NCI-H2227 (cell line): ENCODE results near the gene TMEM140.

Experiments used
- DNase-seq: peaks from one replicate; lab custom pipeline; 2025; ENCODE audit not compliant: unreplicated experiment; lab: John Stamatoyannopoulos, UW

Gene TMEM140

DNA sequence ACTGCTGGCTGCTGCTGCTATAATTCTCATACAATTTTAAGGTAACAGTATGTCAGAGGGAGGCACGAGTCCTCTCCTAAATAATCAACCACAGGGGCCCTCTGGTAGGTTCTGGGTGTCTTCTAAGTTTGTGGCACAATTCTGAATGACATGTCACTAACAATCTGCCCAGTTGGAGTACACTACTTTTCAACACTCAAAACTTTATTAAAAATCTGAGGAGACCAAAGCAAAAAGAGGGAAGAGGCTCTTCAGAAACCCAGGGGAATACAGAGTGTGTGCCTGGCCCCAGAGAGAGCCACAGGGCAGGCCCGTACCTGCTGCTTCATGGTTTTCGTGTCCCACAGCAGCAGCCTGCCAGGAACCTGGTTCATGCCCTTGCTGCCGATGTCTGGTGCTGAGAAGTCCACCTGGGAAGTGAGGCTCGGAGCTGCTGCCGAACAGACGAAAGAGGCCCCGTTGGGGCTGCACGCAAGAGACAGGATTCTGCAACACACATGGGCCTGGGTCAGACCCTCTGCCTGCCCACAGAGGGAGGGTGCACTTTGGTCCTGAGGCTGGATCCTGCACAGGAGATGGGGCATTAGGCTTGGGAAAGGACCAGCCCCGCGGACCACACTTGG is 45.2 kb downstream of the TMEM140 start:
- no peak for DNase-seq

DNA sequence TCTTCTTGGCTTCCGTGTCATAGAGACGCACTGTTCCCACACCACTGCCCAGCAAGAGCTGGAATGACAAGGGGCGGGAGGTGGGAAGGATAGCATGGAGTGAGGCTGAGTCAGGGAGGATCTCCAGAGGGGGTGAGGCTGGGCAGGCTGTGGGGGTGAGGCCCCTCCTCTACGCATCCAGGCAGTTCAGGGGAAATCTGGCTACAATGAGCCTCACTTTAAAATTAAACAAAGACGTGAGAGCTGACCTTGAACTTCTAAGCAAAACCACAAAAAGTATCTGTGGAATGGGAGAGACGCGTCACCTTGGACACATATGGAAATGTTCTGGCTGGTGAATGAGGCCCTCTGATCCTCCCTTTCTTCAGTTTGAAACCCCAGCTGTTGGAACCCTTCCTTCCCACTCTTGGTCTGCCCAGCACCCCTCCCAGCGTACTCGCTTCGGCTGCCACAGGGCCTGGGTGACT is 45.8 kb downstream of the TMEM140 start:
- no peak for DNase-seq

DNA sequence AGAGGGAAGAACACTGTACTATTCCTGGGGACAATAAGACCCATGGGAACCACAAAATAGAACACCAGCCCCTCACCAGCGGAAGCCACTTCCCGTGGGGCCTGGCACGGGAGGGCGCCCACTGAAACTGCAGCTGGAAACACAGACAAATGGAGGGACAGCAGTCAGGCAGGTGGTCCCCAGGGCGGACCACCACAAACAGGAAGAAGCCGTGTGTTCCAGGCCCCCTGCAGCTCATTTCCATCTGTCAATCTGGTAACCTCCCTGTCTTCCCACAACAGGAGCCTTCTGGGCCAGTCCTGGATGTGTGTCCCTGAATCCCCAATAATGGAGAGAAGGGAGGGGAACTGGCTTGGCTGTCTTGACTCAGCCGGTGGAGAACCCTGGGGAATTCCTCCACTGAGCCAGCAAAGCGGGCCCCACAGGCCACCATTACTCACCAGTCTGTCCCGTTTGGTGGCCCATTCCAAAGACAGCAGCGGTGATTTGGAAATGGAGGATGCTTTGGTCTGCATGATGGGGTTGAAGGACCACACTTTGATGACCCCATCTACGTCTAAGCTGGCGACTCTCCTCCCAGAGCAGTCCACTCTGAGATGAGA is 46.7 kb downstream of the TMEM140 start:
- DNase-seq = no peak

DNA sequence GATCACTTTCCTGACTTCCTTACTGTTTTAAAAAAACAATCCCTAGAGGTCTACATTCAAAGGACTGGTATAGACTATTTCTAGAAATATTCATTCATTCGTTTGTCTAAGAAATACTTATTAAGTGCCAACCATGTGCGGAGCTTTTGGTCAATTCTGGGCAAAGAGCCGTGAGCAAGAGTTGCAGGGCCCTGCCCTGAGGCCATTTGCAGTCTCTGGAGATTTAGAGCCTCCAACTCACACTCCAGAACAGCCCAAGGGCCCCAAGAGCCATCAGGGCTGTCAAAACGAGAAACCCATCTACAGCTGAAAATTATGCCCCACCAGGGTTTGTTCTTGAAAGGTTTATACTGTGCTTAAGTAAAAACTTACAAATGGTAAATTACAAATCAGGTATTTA is 47.3 kb downstream of the TMEM140 start:
- DNase-seq = no peak

DNA sequence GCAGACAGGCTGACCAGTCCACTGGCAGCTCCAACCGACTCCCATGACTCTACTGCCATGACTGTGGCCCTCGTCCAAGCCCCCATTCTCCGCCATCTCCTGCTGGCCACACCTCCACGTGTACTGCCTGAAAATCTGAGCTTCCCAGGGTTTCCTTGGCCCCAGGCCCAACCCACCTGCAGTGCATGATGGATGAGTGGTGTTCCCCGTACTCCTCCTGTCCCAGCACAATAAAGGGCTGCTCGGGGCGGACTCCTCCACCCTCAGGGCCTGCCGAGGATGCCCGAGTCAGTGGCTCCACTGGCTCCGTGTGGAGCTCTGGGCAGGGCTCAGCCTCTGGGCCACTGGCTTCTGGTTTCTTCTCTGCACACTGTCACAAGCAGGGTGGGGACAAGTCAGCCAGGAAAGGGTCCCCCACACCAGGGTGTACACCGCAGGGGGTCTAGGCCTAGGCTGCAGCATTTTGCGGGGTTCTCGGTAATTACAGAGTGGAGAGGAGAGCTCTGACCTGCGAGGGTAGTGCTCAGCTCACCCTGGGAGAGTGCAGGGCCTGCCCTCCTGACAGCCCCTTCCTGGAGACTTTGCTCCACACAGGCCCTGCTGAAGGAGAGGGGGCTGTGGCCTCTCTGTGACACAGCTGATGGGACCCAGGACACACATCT is 48.2 kb downstream of the TMEM140 start:
- no peak for DNase-seq

DNA sequence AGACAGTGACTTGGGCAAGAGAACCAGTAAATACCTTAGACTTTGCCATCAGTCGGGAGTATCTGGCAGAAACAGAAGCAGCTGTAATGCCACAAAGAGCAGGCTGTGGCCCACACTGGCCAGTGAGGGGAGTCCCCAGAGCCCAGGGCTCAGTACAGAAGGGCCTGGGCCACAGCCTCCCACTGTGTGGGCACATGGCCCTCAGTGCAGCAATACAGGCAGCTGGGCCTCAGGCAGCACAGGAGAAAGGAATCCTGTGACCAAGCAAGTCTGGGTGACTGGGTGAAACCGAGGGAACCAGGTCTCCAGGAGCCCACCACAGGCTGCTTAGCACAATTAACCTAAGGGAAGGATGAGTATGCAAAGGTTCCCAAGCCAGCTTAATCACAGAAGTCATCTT is 49.5 kb downstream of the TMEM140 start:
- no peak for DNase-seq

DNA sequence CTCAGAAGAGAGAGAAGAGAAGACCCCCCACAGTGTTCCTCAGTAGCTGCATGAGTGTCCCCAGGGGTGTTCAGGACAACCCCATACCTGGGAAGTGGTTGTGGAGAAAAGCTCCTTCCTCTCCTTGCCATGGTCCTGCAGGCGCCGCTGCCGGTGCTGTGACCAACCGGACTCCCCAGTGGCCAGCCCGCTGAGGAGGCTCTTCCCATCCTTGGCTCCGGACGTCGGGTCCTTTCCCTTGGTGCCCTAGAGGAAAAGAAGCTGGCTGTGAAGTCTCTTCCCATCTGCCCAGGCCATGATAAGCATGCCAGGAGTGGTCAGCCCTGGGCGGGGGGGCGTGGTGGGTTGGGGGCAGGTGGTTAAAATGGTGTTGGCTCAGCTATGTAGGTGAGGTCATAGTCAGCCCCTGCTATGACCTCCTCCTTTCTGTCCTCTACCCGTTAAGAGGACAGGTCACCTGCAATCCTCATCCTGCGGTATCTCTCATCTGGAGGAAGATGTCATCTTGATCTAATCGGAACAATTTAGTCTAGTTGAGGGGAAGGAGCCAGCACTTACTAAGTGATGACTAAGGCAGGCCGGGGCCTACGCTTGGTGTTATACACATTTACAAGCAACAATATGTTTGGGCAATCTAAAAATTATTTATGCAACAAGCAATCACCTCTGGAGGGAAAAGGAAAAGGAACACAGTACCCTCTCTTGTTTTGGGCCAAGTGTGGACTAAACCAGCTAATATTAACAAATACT is 50.2 kb downstream of the TMEM140 start:
- DNase-seq = no peak

DNA sequence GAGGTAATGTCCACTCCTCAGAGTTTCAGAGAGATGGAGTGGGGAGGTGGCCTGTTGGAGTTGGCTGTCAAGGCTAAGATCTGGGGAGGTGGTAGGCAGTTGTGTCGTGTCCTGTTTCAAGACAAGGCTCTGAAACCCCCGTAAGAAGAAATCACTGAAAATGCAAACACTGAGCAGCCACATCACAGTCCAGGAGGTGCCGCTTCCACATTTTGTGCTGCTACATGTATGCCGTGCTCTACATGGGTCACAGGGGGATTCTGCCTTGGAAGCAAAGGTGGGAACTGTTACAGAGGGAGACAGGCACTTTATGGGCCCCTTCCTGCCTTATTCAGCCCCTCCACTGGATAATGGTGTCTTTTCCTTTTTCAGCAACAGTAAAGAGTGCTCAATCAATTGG is 51.6 kb downstream of the TMEM140 start:
- no peak for DNase-seq

DNA sequence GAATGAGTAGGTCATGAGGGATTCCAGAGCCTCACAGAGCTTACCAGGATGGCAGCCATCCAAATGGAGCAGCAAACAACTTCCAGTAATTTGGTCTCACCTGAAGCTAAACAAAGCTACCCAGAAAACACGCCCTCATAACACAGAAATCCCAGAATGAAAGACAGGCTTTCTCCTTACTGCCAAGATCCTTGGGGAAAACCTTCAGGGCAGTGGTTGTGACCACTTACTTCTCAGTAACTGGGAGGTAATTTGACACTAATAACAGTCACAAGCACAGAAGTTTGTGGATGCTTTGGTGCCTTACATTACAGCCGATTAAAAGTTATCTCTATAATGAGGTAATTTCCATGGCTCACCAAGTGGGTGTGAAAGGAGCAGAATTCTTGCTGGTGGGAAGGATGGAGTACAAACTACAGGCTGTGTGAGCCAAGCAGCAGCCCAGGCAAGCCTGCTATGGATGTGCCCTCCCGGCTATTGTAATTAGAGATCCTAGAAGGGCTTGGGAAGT is 53.0 kb downstream of the TMEM140 start:
- DNase-seq = peak; percentile 29

DNA sequence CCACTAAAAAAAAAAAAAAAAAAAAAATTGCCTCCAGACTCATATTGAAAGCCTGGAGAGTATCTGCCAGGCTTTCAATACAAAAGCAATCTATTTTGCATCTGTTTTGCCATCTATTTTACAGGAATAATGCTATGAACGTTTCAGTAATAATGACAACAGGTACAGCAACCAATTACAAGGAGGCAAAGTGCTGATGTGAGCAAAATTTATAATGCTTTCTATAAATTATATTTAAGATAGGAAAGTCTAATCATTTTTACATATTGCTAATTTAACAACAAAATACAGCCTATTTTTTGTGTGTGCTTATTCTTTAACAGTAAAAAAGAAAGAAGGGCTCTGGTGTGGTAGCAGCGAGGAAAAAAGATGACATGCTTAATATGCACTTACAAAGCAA is 53.5 kb downstream of the TMEM140 start:
- DNase-seq = no peak

DNA sequence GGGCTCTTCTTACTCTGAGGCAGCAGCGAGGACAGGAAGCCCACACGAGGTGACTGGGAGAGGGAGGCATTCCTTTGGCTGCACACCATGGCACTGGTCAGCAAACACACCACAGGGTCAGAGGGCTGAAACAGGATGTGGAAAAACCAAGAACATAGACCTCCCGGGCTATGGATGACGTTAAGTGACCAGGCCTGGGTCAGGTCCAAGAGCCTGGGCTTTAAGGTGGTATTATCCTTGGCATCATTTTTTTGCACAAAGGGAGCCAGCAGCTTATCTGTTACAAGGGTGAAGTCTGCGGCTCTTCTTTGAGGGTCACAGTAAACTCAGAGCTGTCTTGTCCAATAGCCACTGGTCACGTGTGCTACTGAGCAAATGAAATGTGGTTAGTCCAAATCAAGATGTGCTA is 56.5 kb downstream of the TMEM140 start:
- no peak for DNase-seq

DNA sequence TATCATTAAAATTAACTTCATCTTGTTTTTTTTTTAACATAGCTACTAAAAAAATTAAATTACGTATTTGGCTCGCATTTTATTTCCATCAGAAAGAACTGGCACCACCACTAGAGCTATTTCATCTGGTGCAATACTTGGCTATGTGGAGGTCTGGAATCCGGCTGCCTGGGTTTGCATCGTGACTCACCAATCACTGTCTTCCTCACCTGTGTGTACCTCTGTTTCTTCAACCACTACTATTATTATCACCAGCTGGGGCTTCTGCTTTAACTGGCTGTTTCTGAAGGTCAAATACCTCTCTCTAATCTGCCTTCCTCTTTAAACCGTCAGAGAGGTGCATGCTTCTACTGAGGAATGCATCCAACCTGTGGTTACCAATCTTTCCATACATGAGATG is 57.0 kb downstream of the TMEM140 start:
- DNase-seq = no peak

DNA sequence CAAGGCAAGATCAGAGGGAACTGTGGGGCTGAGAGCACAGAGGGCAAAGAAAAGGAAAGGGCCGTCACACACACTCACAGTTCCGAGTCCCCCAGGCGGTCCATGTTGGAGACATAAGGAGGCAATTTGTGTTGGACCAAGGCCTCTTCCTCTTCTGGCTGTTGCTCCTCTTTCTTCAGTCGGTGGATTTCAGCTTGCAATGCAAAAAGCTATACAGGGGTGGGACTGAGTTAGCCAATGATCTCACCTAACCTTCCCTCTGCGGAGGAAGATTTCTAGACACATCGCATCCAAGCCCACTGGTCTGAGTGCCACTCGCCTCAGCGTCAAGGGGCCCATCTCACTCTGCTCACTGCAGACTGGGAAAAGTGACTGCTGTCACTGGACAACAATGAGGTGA is 58.0 kb downstream of the TMEM140 start:
- no peak for DNase-seq

DNA sequence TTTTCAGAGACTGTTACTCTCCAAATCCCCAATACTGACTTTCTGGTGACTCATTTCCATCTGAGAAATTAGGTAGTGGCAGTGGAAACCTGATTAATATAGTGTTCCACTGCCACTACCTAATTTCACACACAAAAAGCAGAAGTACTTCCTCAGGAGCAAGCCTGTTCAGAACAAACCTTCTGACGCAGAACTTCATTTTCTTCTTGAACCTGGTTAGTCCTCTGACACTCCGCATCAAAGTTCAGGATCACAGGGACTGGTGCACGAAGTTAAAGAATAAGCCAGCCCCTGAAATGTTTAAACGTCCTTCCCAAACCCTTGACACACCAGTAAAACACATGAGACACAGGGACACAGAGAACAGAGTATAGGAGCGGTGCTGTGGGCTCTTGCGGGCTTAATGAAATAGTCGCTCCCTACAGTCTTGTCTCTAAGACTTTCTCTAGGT is 59.1 kb downstream of the TMEM140 start:
- no peak for DNase-seq

DNA sequence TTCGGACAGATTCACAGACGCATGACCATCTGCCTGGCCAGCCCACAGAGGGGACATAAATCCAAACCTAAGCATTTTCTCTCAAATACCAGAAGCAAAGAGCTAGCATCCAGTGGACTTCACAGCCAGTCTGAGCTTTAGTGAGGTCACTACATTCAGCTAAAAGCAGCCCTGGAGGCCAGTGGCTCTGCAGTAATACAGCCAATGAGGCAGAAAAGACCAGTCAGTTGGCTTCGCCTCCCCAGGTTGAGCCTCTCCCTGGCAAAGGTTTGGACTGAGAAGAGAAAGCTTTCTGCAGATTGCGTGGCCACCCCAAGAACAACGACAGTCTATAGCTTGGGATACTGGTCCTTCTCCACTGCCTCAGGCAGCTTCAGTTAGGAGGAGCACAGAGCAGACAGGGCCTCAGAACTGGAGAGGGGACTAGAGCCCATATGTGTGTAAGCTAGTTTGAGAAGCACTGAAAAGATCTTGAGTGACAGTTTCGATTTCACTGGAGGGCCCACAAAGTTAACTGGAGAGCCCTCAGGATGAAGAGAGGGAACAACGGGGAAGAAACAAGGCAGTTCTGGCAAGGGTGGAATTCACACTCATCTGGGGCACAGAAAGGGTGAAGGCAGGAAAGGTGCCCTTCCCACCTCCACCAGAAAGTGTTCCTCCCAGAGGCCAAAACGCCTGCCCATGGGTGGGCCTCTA is 59.7 kb downstream of the TMEM140 start:
- no peak for DNase-seq

DNA sequence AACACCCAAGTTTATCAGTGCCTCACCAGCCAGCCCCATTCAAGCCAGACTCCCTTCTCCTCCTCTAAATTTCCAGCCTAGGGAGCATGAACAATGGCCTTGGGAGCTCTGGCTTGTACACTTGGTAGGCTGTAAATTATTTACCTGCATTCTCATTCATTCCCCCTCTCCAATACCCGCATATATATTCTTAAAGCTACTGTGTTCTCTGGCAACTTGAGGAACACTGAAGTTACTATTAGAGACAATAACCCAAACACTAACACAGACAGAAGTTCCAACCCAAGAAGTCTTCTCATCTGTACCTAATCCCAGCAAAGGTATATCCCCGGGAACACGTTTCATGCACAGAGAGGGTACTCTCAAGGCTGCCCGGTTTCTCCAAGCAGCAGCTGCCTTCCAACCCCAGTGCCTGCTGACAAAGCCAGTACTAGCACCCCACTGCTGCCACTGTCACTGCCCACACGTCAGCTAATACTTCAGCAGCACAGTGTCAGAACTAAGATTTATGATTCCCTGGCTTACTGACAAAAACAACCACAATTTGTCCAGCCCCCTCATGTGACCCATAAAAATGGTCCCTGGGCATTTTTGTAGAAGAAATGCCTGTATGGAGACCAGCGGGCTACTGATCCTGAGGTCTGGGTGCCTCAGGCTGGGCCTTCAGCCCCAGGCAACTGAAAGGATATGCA is 60.4 kb downstream of the TMEM140 start:
- DNase-seq = no peak

DNA sequence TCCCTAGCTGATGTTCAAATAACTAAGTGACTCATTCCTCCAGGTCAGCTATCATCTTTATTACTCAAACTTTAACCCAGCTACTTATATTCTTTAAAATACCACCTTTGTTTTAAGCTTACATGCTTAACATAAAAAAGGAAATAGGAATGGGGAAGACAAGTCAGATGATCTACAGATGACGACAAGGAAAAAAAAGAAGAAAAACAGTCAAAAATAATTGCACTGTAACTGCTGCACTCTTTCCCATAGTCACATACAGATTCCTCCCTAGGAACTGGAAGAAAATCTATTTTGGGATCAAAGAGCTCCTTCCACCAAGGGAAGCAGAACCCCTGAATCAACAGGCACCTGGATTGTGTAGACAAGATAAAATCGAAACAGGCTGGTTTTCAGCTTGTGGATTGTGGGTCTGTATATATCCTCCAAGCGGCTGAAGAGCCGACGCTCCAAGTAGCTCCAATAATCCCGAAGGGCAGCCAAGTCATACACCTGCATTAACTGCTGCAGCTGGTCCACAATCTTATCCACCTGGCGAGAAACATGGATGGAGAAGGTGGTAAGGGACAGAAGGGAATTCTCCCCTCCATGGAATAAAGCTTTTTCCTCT is 61.5 kb downstream of the TMEM140 start:
- DNase-seq = no peak

DNA sequence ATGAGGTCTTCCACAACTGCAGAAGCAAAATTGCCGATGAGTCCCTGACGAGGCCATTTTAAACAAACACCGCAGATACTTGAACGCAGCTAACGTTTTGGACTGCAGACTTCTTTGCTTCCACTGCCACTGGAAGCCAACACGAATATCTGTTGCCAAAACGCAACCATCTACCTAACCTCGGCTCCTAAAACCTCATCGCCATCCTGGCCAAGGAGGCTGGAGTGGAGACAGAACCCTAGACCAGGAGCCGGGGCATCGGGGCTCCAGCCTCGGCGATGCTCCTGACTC is 63.0 kb downstream of the TMEM140 start:
- peak; percentile 59 for DNase-seq

DNA sequence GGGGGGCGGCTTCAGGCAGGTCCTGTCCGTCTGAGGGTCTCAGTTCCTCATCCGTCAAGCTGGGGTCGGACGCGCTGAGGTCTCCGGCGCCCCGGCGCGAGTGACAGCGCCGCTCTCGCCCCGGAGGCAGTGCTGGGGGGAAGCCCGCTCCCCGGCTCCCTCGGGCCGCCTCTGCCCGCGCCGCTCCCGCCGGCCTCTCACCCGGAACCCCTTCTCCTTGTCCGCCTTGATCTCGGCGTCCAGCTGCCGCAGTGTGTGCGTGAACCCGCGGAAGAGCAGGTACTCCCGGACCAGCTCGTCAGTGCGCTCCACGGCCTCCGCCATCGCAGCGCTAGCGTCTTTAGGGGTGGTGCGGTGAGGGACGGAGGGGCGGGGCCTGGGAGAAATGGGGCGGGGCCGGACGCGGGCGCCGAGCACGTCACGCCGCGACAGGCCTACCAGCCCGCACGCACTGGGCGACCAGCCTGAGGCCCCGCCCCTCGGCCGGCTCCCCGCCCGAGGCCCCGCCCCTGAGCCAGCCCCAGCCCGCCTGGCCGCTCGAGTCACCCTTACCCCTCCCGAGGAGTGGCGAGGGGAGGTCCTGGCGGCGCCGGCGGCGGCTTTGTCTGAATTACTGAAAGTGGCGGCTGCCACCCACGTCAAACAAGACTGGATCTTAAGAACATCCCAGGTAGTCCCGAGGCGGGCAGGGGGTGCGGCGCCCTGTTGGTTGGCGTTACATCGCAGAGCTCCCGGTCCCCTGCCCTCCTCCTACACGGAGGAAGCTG is 63.5 kb downstream of the TMEM140 start, which contains the start of gene WDR91:
Gene WDR91 (minus strand): TSS at position 348 of the 767 bp plus-strand sequence. CDS start 24 bp downstream, at position 324.
- peak; percentile 96 for DNase-seq
